ENCODE results near the gene KRTAP4-7. TPM values are rescaled to one million over a fixed set of nuclear protein-coding genes. Genes with fewer than 3 reads are reported as not detected.

Gene KRTAP4-7
- total and polyA plus RNA-seq, 2 experiments from 2014 or later, result not detected

GRCh38 chr17:41071606-41072360, 12.2 kb upstream of the KRTAP4-7 start (continued):
- no peak for TF ChIP-seq REST (IDR thresholded peaks at IDR 0.05; ENCODE audit: unreplicated experiment)
- no peak for TF ChIP-seq ETS1 (IDR thresholded peaks at IDR 0.05)
- no peak for TF ChIP-seq POLR2AphosphoS5 (IDR thresholded peaks at IDR 0.05; ENCODE audit: low read depth)
- no peak for TF ChIP-seq STAT1 (IDR thresholded peaks at IDR 0.05; ENCODE audit: unreplicated experiment)
- no peak for TF ChIP-seq NANOG (IDR thresholded peaks at IDR 0.05; ENCODE audit: borderline replicate concordance)

GRCh38 chr17:41073676-41074075, 10.3 kb upstream of the KRTAP4-7 start:
- no peaks in the 10 kb centered on the region for H3K27me3 ChIP-seq (ENCODE audit: insufficient read depth)
- H3K4me2 ChIP-seq, result no peak overlapping the region
- Mint-ChIP-seq H3K27me3 (ENCODE audit: insufficient read depth, low read depth, poor library complexity) (no peaks in the 10 kb centered on the region), H3K4me1 (no peaks in the 10 kb centered on the region), H3K36me3 (ENCODE audit: low read depth) (no peaks in the 10 kb centered on the region), H3K27ac (no peak overlapping the region), H3K4me3 (no peak overlapping the region), H3K9me3 (no peaks in the 10 kb centered on the region; the same call in 2 of the 3 replicates)
- no peak for TF ChIP-seq JUNB (IDR thresholded peaks at IDR 0.05; ENCODE audit: unreplicated experiment)
- TF ChIP-seq ZNF331 (CRISPR knock-in tag; IDR thresholded peaks at IDR 0.05; ENCODE audit: low read depth), result no peak
- no peak for TF ChIP-seq CTCF (conservative IDR thresholded peaks at IDR 0.05; ENCODE audit: low read depth in 2 of 2)
- TF ChIP-seq NANOG (IDR thresholded peaks at IDR 0.05; ENCODE audit: borderline replicate concordance), result no peak
- no peak for TF ChIP-seq STAT1 (IDR thresholded peaks at IDR 0.05; ENCODE audit: unreplicated experiment)
- no peak for TF ChIP-seq POLR2AphosphoS5 (IDR thresholded peaks at IDR 0.05; ENCODE audit: low read depth)
- no peak for TF ChIP-seq ETS1 (IDR thresholded peaks at IDR 0.05)
- TF ChIP-seq CREB1 (CRISPR knock-in tag; IDR thresholded peaks at IDR 0.05; ENCODE audit: low read depth), result no peak
- no peak for TF ChIP-seq EZH2 (IDR thresholded peaks at IDR 0.05; ENCODE audit: low read depth, unreplicated experiment)
- no peaks in the 10 kb centered on the region for H3K4me1 ChIP-seq (ENCODE audit: insufficient read depth)
- peaks cover 5% of the 10 kb centered on the region for H3K9me2 ChIP-seq (ENCODE audit: insufficient read depth)
- ATAC-seq (no peak), DNase-seq (ENCODE audit: low spot score) (no peak)
- no peaks in the 10 kb centered on the region for H4K20me1 ChIP-seq (replicated peaks; ENCODE audit: insufficient read depth)
- no peaks in the 10 kb centered on the region for H3K79me2 ChIP-seq (replicated peaks; ENCODE audit: insufficient read depth)
- no peak overlapping the region for H3K27ac ChIP-seq (ENCODE audit: low read depth)
- H3F3A ChIP-seq (replicated peaks; ENCODE audit: low read depth), result no peaks in the 10 kb centered on the region
- no peak overlapping the region for H3K4me3 ChIP-seq
- H2AFZ ChIP-seq, result no peak overlapping the region
- H3K36me3 ChIP-seq (ENCODE audit: insufficient read depth), result no peaks in the 10 kb centered on the region

Measured in GM23338 (cell line).